Islet precursor cell (in vitro differentiated cells): ENCODE data around the gene NR3C1.

ENCODE experiments used
- DNase-seq: peaks from one replicate; pipeline ENCODE4 v3.0.0-alpha.2; 2018

NR3C1 gene

GRCh38 chr5:143229896-143230675, 173.4 kb downstream of the NR3C1 start:
- DNase-seq, result no peak

- DNase-seq, result no peak
Observed at GRCh38 chr5:143229426-143229895, 174.0 kb downstream of the NR3C1 start.

GRCh38 chr5:143228597-143229293, 174.7 kb downstream of the NR3C1 start:
- no peak for DNase-seq
